ENCODE measurements around the gene ABCC4.

ABCC4 gene

DNA sequence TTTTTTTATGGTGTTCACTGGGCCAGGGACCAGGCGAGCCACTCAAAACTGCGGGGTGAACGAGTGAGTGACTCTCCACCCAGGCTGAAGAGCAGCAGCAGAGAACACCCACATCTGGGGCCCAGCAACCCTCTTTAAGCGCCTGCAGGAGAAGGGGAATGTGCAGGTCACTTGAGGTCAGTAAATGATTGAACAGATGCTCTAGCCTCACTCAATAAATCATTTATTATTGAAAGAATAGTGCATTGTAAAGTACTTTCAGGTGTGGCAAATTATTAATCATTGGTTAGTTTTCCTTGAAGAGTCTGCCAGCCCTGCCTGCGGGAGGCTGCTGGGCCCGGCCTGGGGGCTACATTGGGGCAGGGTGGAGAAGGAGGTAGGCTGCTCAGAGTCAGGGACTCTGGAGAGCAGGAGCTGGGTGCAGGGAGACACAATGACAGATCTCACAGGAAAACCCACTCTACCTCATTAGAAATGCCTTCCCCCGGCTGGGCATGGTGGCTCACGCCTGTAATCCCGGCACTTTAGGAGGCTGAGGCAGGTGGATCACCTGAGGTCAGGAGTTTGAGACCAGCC, 42.5 kb downstream of the ABCC4 start:
- no peak for DNase-seq (ENCODE audit: low read depth)

GRCh38 chr13:95258098-95258497, 43.2 kb downstream of the ABCC4 start:
- DNase-seq (ENCODE audit: low read depth): no peak

GRCh38 chr13:95256091-95256490, 45.2 kb downstream of the ABCC4 start:
- no peak for DNase-seq (ENCODE audit: low read depth)

GRCh38 chr13:95255072-95255732, 46.0 kb downstream of the ABCC4 start:
- DNase-seq (ENCODE audit: low read depth): no peak

DNA sequence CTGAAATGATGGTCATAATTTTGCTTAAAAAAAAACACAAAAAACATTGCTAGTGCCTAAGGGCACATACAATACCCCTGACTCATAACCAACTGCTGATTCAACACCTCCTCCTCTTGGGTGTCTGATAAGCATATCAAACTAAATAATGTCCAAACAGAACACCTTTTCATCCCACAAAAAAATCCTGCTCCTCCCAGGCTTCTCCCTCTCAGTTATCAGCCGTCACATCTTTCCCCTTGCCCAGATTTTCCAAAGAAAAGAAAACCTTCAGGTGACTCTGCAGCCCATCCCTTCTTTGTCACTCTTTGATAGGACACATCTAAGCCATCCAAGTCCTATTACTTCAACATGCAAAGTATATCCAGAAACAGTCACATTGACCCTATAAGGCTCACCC, 46.9 kb downstream of the ABCC4 start:
- no peak for DNase-seq (ENCODE audit: low read depth)

- DNase-seq (ENCODE audit: low read depth): no peak
These were observed 48.2 kb downstream of the ABCC4 start for GRCh38 chr13:95253033-95253432.

DNA sequence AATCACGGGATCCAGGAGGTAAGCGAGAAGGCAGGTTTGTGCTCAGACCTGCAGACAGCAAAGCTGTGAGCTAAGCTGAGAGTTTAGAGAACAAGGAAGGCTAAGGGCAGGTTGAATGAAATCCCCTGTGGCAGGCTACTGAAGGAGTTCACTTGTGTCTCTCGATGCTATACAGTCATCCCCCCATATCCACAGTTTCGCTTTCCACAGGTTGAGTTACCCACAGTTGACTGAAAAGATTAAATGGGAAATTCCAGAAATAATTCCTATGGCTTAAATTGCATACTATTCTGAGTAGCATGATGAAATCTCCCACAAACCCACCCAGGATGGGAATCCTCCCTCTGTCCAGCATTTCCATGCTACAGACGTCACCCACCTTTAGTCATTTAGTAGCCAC, 49.6 kb downstream of the ABCC4 start:
- DNase-seq (ENCODE audit: low read depth): no peak

DNA sequence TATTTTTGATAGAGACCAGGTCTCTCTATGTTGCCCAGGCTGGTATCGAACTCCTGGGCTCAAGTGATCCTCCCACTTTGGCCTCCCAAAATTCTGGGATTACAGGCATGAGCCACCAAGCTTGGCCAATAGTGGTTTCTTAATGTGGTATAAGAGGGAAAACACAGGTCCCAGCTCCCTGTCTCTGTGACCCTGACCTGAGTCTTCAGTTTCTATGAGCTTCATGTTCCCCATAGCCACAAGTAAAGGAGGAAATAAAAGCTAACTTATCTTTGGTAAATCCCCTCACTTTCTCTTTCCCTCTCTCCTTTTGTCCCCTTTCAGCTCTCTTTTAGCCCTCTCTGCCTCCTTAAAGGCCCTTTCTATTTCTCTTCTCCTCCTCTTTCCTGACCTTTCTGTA, 50.3 kb downstream of the ABCC4 start:
- no peak for DNase-seq (ENCODE audit: low read depth)

- no peak for DNase-seq (ENCODE audit: low read depth)
These were observed 52.3 kb downstream of the ABCC4 start for GRCh38 chr13:95248953-95249352.

- no peak for DNase-seq (ENCODE audit: low read depth)
These were observed 53.4 kb downstream of the ABCC4 start for GRCh38 chr13:95247852-95248251.

GRCh38 chr13:95247171-95247570, 54.1 kb downstream of the ABCC4 start:
- DNase-seq (ENCODE audit: low read depth): no peak

- DNase-seq (ENCODE audit: low read depth): no peak
These were observed 54.8 kb downstream of the ABCC4 start for GRCh38 chr13:95246292-95247082.

DNA sequence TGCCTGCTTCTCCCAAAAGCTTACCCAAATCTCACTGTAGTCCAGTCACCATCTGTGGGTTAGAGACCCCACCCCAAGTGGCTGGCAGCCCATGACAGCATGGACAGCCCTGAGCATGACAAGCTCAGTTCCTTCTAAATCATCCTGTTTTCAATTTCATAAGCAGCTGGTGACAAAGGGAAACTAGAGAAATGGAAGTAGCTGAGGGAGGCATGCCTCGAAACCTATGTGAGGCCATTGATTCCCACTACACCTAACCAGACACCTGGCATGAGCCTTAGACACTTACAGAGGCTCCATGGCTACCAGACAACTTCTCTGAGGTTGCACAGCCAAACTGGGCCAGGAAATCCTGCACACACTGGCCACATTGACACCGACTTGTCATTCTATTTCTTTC, 56.2 kb downstream of the ABCC4 start:
- DNase-seq (ENCODE audit: low read depth): no peak

- DNase-seq (ENCODE audit: low read depth): no peak
These were observed 58.0 kb downstream of the ABCC4 start for GRCh38 chr13:95243207-95243606.

DNA sequence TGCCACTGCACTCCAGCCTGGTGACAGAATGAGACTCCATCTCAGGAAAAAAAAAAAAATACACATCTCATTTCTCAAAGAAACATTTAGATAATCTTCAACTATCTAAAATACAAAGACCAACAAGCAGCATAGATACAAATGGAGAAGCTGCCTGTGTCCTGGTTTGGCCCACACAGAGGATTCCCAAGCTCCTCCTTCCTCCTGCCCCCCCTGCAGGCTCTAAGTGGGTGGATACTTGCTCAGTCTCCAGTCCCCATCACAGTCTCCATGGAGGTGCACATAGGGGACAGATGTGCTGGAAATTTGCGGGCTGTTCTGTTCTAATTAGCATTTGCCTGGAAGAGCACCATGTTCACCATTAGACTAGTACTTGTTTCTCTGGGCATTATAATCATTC, 59.9 kb downstream of the ABCC4 start:
- no peak for DNase-seq (ENCODE audit: low read depth)

- no peak for DNase-seq (ENCODE audit: low read depth)
These were observed 62.0 kb downstream of the ABCC4 start for GRCh38 chr13:95239283-95239682.

- DNase-seq (ENCODE audit: low read depth): no peak
These were observed 63.9 kb downstream of the ABCC4 start for GRCh38 chr13:95237310-95237870.

DNA sequence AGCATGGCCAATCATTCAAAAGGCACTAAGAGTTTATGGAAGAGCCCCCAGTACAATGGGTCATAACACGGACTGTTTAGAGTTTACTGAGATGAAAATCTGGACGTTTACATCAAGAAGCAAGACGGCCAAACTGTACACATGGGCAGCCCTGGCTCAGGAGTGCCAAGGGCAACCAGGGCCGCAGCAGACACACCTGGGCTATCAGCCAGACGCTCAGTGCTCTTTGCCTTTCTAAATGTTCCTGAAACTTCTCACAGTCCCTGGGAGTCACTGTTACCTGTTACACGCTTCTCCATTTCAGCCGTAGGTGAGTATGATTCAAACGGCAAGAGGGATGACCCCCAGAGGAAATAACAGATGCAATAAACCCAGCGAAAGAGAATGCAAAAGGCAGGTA, 64.5 kb downstream of the ABCC4 start:
- DNase-seq (ENCODE audit: low read depth): no peak

- no peak for DNase-seq (ENCODE audit: low read depth)
These were observed 65.3 kb downstream of the ABCC4 start for GRCh38 chr13:95235974-95236373.

GRCh38 chr13:95235199-95235756, 66.0 kb downstream of the ABCC4 start:
- DNase-seq (ENCODE audit: low read depth): no peak

- no peak for DNase-seq (ENCODE audit: low read depth)
These were observed 67.0 kb downstream of the ABCC4 start for GRCh38 chr13:95234242-95234641.

- no peak for DNase-seq (ENCODE audit: low read depth)
These were observed 68.1 kb downstream of the ABCC4 start for GRCh38 chr13:95233026-95233635.
